IMR-90 (cell line): ENCODE results near the gene CDKAL1. TPM values are rescaled to one million over a fixed set of nuclear protein-coding genes. Genes with fewer than 3 reads are reported as not detected.

Experiments
- ATAC-seq: fragments of 200-7000 bp; cut with Tn5 transposase; 2 replicates; pipeline ENCODE4 v1.9.1; 2020; ENCODE audit warnings: low read depth, mild to moderate bottlenecking, moderate library complexity
- BruUV-seq: library from RNA; stranded (reverse); fragments of 400-500 nt; replicated peaks from 2 replicates; lab custom pipeline; 2021; lab: Mats Ljungman, UMichigan
- CTCF ChIA-PET: fragments of 300-600 bp; formaldehyde crosslinking; extraction: SDS; loops from one replicate; lab custom pipeline; 2021; ENCODE audit warnings: antibody characterized with exemption; lab: Yijun Ruan, JAX
- POLR2A ChIA-PET: fragments of 300-600 bp; sonication (Branson Sonifier 250); formaldehyde crosslinking; loops from one replicate; lab custom pipeline; 2022; ENCODE audit warnings: antibody characterized with exemption; ENCODE audit not compliant: unreplicated experiment; lab: Charles Lee
- DNase-seq: peaks from one replicate; pipeline ENCODE4 v3.0.0; 2013
- H2AFZ ChIP-seq: replicated peaks from 2 replicates; pipeline ENCODE3; 2013; ENCODE audit warnings: low read length, mild to moderate bottlenecking; ENCODE audit not compliant: poor library complexity
- H2AK5ac ChIP-seq: 2 replicates; pipeline ENCODE4 v1.6.1; 2013; ENCODE audit warnings: low read depth, low read length, inconsistent platforms
- H2AK9ac ChIP-seq: replicated peaks from 2 replicates; pipeline ENCODE3; 2013; ENCODE audit warnings: mild to moderate bottlenecking, low read depth, low read length, moderate library complexity; ENCODE audit not compliant: poor library complexity
- H2BK120ac ChIP-seq: 2 replicates; pipeline ENCODE4 v1.6.1; 2013; ENCODE audit warnings: low read depth, low read length, inconsistent platforms
- H2BK15ac ChIP-seq: 3 replicates; pipeline ENCODE4 v1.6.1; 2013; ENCODE audit warnings: low read depth, low read length, inconsistent platforms
- H2BK20ac ChIP-seq: 2 replicates; pipeline ENCODE4 v1.6.1; 2013; ENCODE audit warnings: low read depth, mild to moderate bottlenecking, inconsistent platforms, low read length, moderate library complexity
- H2BK5ac ChIP-seq: 2 replicates; pipeline ENCODE4 v1.6.1; 2013; ENCODE audit warnings: mild to moderate bottlenecking, low read depth, low read length, inconsistent platforms; ENCODE audit not compliant: poor library complexity, severe bottlenecking
- H3K14ac ChIP-seq: replicated peaks from 2 replicates; pipeline ENCODE4 v1.6.1; 2013; ENCODE audit warnings: low read depth, low read length, inconsistent platforms
- H3K18ac ChIP-seq: 2 replicates; pipeline ENCODE4 v1.6.1; 2013; ENCODE audit warnings: low read depth, low read length, control low read depth
- H3K23ac ChIP-seq: 2 replicates; pipeline ENCODE4 v1.6.1; 2013; ENCODE audit warnings: low read depth, low read length, inconsistent platforms
- H3K27ac ChIP-seq: 2 replicates; pipeline ENCODE4 v1.5.1; 2013; ENCODE audit warnings: mild to moderate bottlenecking, control low read depth, low read length; ENCODE audit not compliant: insufficient read depth
- H3K27me3 ChIP-seq: 2 replicates; pipeline ENCODE4 v1.6.1; 2013; ENCODE audit warnings: low read length; ENCODE audit not compliant: control insufficient read depth, insufficient read depth
- H3K36me3 ChIP-seq: 2 replicates; pipeline ENCODE4 v1.6.1; 2013; ENCODE audit warnings: low read length, mixed read lengths; ENCODE audit not compliant: control insufficient read depth, insufficient read depth
- H3K4ac ChIP-seq: 2 replicates; pipeline ENCODE4 v1.6.1; 2013; ENCODE audit warnings: low read depth, low read length, inconsistent platforms
- H3K4me1 ChIP-seq: 2 replicates; pipeline ENCODE4 v1.6.1; 2013; ENCODE audit warnings: low read length, mixed read lengths; ENCODE audit not compliant: control insufficient read depth, insufficient read depth
- H3K4me2 ChIP-seq: 2 replicates; pipeline ENCODE4 v1.6.1; 2013; ENCODE audit warnings: low read depth, mild to moderate bottlenecking, control low read depth, low read length, moderate library complexity
- H3K4me3 ChIP-seq: 2 replicates; pipeline ENCODE4 v1.5.1; 2013; ENCODE audit warnings: low read depth, mild to moderate bottlenecking, control low read depth, low read length, moderate library complexity; ENCODE audit not compliant: insufficient read depth
- H3K56ac ChIP-seq: 2 replicates; pipeline ENCODE4 v1.6.1; 2013; ENCODE audit warnings: low read length, inconsistent platforms; ENCODE audit not compliant: insufficient read depth; ENCODE audit errors: extremely low read depth
- H3K79me1 ChIP-seq, 2 experiments: 2 replicates each; pipeline ENCODE4 v1.6.1; 2013; ENCODE audit warnings: low read length in 2 of 2, inconsistent platforms in 1 of 2, low read depth in 1 of 2
- H3K9ac ChIP-seq: 2 replicates; pipeline ENCODE4 v1.6.1; 2013; ENCODE audit warnings: low read depth, low read length, control low read depth
- H3K9me1 ChIP-seq: 2 replicates; pipeline ENCODE4 v1.6.1; 2013; ENCODE audit warnings: low read length, inconsistent platforms; ENCODE audit not compliant: insufficient read depth
- H3K9me3 ChIP-seq: 2 replicates; pipeline ENCODE4 v1.6.1; 2013; ENCODE audit warnings: low read length; ENCODE audit not compliant: control insufficient read depth, insufficient read depth
- H4K20me1 ChIP-seq: 2 replicates; pipeline ENCODE4 v1.6.1; 2013; ENCODE audit warnings: low read length, inconsistent platforms; ENCODE audit not compliant: insufficient read depth
- H4K5ac ChIP-seq: 2 replicates; pipeline ENCODE4 v1.6.1; 2013; ENCODE audit warnings: mild to moderate bottlenecking, low read depth, low read length, control low read depth
- H4K8ac ChIP-seq, 2 experiments: 2 replicates each; pipeline ENCODE4 v1.6.1; 2013; ENCODE audit warnings: low read depth in 2 of 2, low read length in 2 of 2, control low read depth in 1 of 2, inconsistent platforms in 1 of 2
- H4K91ac ChIP-seq: 2 replicates; pipeline ENCODE4 v1.6.1; 2013; ENCODE audit warnings: low read depth, low read length, inconsistent platforms; ENCODE audit not compliant: insufficient read depth
- BHLHE40 ChIP-seq: fragments of 150-350 bp; IDR thresholded peaks from 2 replicates; pipeline ENCODE4 v1.6.1; 2016; ENCODE audit warnings: mild to moderate bottlenecking, low read depth, low read length
- CEBPB ChIP-seq: IDR thresholded peaks from 2 replicates; pipeline ENCODE4 v1.6.1; 2012; ENCODE audit warnings: low read depth, low read length, improper control_type of control experiment
- CHD1 ChIP-seq: IDR thresholded peaks from 2 replicates; pipeline ENCODE4 v1.6.1; 2012; ENCODE audit warnings: low read depth, low read length, improper control_type of control experiment
- MXI1 ChIP-seq: IDR thresholded peaks from 2 replicates; pipeline ENCODE4 v1.6.1; 2012; ENCODE audit warnings: low read depth, mild to moderate bottlenecking, low read length, moderate library complexity, borderline replicate concordance
- POLR2A ChIP-seq: IDR thresholded peaks from 2 replicates; pipeline ENCODE4 v1.6.1; 2012; ENCODE audit warnings: mild to moderate bottlenecking, low read depth, low read length
- SMC3 ChIP-seq: fragments of 150-350 bp; IDR thresholded peaks from 2 replicates; pipeline ENCODE4 v1.6.1; 2016; ENCODE audit warnings: low read depth, mild to moderate bottlenecking, antibody characterized with exemption, low read length, moderate library complexity
- WGBS, 2 experiments: methylation state at CpG; one replicate each; pipeline versions ENCODE4 v1.1.5 to v1.1.7; 2013; ENCODE audit warnings: missing lambda C conversion rate in 2 of 2; ENCODE audit not compliant: insufficient read length in 1 of 2; ENCODE audit errors: extremely low coverage in 2 of 2; 5-methylcytosine and 5-hydroxymethylcytosine counted together
- dilution Hi-C: fragments of 300-500 bp; cut with HindIII; formaldehyde crosslinking; loops from one replicate; pipeline ENCODE4 v1.14.3; 2018; ENCODE audit warnings: low sequenced_read_pairs; ENCODE audit not compliant: unreplicated experiment
- in situ Hi-C: fragments of 300-500 bp; cut with MboI; formaldehyde crosslinking; loops from 3 replicates; pipeline ENCODE4 v1.14.3; 2019; ENCODE audit warnings: low sequenced_read_pairs, inconsistent platforms, mixed read lengths
- intact Hi-C: fragments of 100-400 bp; cut with micrococcal nuclease; formaldehyde crosslinking; loops from 2 replicates; pipeline ENCODE4 v1.10.0; 2022
- polyA plus RNA-seq, 3 experiments: library from polyadenylated mRNA; depleted of rRNA; stranded (reverse); fragments of >200 nt; gene quantifications; 2 replicates each; pipeline ENCODE4 v1.2.3, GENCODE V29; 2012; ENCODE audit warnings: low replicate concordance in 1 of 3
- total RNA-seq: library from RNA; depleted of rRNA; stranded (reverse); fragments of >200 nt; gene quantifications from 2 replicates; pipeline ENCODE4 v1.2.3, GENCODE V29; 2012
- TF ChIP-seq, protein P1 (sequence below): fragments of 150-350 bp; IDR thresholded peaks from 2 replicates; pipeline ENCODE4 v1.6.1; 2016; ENCODE audit warnings: low read depth, mild to moderate bottlenecking, low read length, moderate library complexity, borderline replicate concordance

CDKAL1 gene
- total and polyA plus RNA-seq, 2 of the 4 experiments (the other 2 are of a cell fraction), result 3.7 to 13.1 TPM

DNA sequence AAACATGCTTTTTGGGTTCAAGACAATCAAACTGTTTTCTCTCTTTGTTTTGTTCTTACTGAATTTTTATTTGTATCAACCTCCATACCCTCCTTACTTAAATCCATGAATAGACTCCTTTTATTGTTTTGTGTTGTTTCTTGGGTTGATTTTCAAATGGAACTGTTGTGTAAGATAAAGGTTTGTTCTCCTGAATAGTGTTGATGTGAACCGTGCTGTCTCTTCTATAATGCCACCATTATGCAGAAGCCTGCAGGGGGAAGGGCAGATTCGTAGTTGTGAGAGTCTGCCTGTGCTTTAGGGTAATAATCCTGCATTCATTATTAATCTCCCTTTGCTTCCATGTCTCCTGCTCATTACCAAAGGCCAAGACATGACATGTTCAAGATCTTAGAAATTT, 105.9 kb downstream of the CDKAL1 start:
- H2BK15ac ChIP-seq, result no peak overlapping the region
- no peaks in the 10 kb centered on the region for H3K36me3 ChIP-seq
- no peak overlapping the region for H4K5ac ChIP-seq
- no peak overlapping the region for H3K14ac ChIP-seq
- ATAC-seq, result no peak
- no peak overlapping the region for H4K91ac ChIP-seq
- no peak overlapping the region for H2AK9ac ChIP-seq
- no peak overlapping the region for H2BK5ac ChIP-seq
- no peak overlapping the region for H2BK120ac ChIP-seq
- in situ Hi-C loops (no loop called here), dilution Hi-C loops (no loop called here), intact Hi-C loops (no loop called here)
- H2AK5ac ChIP-seq, result no peak overlapping the region
- ChIA-PET CTCF (no interaction called here), POLR2A (no interaction called here)
- no peaks in the 10 kb centered on the region for H4K20me1 ChIP-seq
- H3K27me3 ChIP-seq, result no peaks in the 10 kb centered on the region
- WGBS, 2 experiments, result no CpG with 5 or more reads among the region's 2 CpGs
- no peak overlapping the region for H3K9ac ChIP-seq
- no peak overlapping the region for H3K56ac ChIP-seq
- H3K4me3 ChIP-seq, result no peak overlapping the region
- peaks cover 2 to 3% of the 10 kb centered on the region in 2 experiments; a peak in 1 of 4 replicates for H3K79me1 ChIP-seq
- no peak overlapping the region for H2BK20ac ChIP-seq
- BruUV-seq, result no TSS peak
- TF ChIP-seq, protein P1, sequence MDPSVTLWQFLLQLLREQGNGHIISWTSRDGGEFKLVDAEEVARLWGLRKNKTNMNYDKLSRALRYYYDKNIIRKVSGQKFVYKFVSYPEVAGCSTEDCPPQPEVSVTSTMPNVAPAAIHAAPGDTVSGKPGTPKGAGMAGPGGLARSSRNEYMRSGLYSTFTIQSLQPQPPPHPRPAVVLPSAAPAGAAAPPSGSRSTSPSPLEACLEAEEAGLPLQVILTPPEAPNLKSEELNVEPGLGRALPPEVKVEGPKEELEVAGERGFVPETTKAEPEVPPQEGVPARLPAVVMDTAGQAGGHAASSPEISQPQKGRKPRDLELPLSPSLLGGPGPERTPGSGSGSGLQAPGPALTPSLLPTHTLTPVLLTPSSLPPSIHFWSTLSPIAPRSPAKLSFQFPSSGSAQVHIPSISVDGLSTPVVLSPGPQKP, result no peak
- TF ChIP-seq BHLHE40 (no peak), CEBPB (no peak), POLR2A (no peak), SMC3 (no peak), MXI1 (no peak), CHD1 (no peak)
- H3K4ac ChIP-seq, result no peak overlapping the region
- no peak overlapping the region for H3K18ac ChIP-seq
- no peaks in the 10 kb centered on the region for H3K9me3 ChIP-seq
- H3K4me2 ChIP-seq, result no peak overlapping the region
- H2AFZ ChIP-seq, result no peak overlapping the region
- no peak overlapping the region for H4K8ac ChIP-seq
- no peak overlapping the region for H3K27ac ChIP-seq
- no peak overlapping the region for H3K23ac ChIP-seq
- DNase-seq, result no peak
- H3K4me1 ChIP-seq, result no peaks in the 10 kb centered on the region; the same call in 1 of the 2 replicates
- H3K9me1 ChIP-seq, result no peaks in the 10 kb centered on the region
